Stomach (tissue), 9 donors: ENCODE data around the gene PLCG2. TPM values are rescaled to one million over a fixed set of nuclear protein-coding genes. Genes with fewer than 3 reads are reported as not detected.
A peak's percentile ranks its signal among the peaks of the same experiment; 100 is the strongest.

Experiments used
- DNase-seq, 2 donors: peaks; one replicate each; pipeline versions ENCODE4 v3.0.0 to v3.0.0-alpha.2; 2013 to 2019
- H3K27ac ChIP-seq, 5 donors: fragments of 200-600 bp in 4 of 5; sonication (generic) in 4 of 5; one replicate each; pipeline ENCODE4 v1.5.1; 2013 to 2019; ENCODE audit warnings: mild to moderate bottlenecking in 1 of 5, moderate library complexity in 1 of 5
- H3K27me3 ChIP-seq, 3 donors: fragments of 200-600 bp; sonication (generic); one replicate each; pipeline ENCODE4 v1.5.1; 2017 to 2019; ENCODE audit warnings: mixed run types in 1 of 3
- H3K36me3 ChIP-seq, 4 donors: fragments of 200-600 bp; sonication (generic); 1 replicate in 3 of 4; 2 replicates in 1 of 4; pipeline ENCODE4 v1.5.1; 2016 to 2019
- H3K4me1 ChIP-seq, 4 donors: fragments of 200-600 bp; sonication (generic); one replicate each; pipeline ENCODE4 v1.5.1; 2016 to 2019
- H3K4me3 ChIP-seq, 4 donors: fragments of 200-600 bp; sonication (generic) in 3 of 4; one replicate each; pipeline ENCODE4 v1.5.1; 2016 to 2019; ENCODE audit warnings: mild to moderate bottlenecking in 1 of 4
- H3K9me3 ChIP-seq, 4 donors: fragments of 200-600 bp; sonication (generic); one replicate each; pipeline ENCODE4 v1.5.1; 2016 to 2019
- EP300 ChIP-seq: sonication (generic); formaldehyde crosslinking; IDR thresholded peaks from one replicate; pipeline ENCODE4 v1.6.1; 2017; ENCODE audit warnings: antibody characterized with exemption
- POLR2A ChIP-seq, 4 donors: fragments of 450-650 bp; IDR thresholded peaks; one replicate each; pipeline ENCODE4 v1.6.1; 2016; ENCODE audit warnings: antibody characterized with exemption in 4 of 4, control low read depth in 2 of 4, mild to moderate bottlenecking in 1 of 4, moderate library complexity in 1 of 4
- POLR2AphosphoS5 ChIP-seq, 3 donors: sonication (generic); formaldehyde crosslinking; IDR thresholded peaks; one replicate each; pipeline ENCODE4 v1.6.1; 2016; ENCODE audit warnings: antibody characterized with exemption in 3 of 3
- WGBS, 5 donors: extraction: QIAGEN DNeasy Blood & Tissue Kit in 3 of 5; methylation state at CpG; one replicate each; pipeline versions ENCODE4 v1.1.5 to v1.1.7; 2013 to 2018; 5-methylcytosine and 5-hydroxymethylcytosine counted together
- intact Hi-C: fragments of 100-400 bp; cut with DNase I; formaldehyde crosslinking; loops from one replicate; pipeline ENCODE4 v1.15.1; 2023; ENCODE audit warnings: low total_unique reads
- polyA plus RNA-seq, 3 donors: library from polyadenylated mRNA; stranded (reverse); fragments of 200-250 nt; gene quantifications; one replicate each; pipeline ENCODE4 v1.2.3, GENCODE V29; 2013
- total RNA-seq, 5 donors: library from RNA; depleted of rRNA; stranded (reverse); fragments of >200 nt; gene quantifications; one replicate each; pipeline versions ENCODE4 v1.1.0 to v1.2.3, GENCODE V29; 2014 to 2016
- TF ChIP-seq, protein P1 (sequence below), 7 experiments: fragments of 450-650 bp in 4 of 7; fragments of 200-600 bp in 3 of 7; sonication (generic) in 3 of 7; IDR thresholded peaks; one replicate each; pipeline ENCODE4 v1.5.1; 2016 to 2019; ENCODE audit warnings: antibody characterized with exemption in 7 of 7, control low read depth in 2 of 7, mild to moderate bottlenecking in 1 of 7
- donor health status: healthy with polysubstance abuse.
- donor health status: Bipolar disorder and iron deficiency.
- donor health status: healthy.

Gene PLCG2
- total and polyA plus RNA-seq, 8 donors, result 0.87 to 68.5 (median 11.1) TPM

- TF ChIP-seq POLR2A (IDR thresholded peaks at IDR 0.05), result no peak
- TF ChIP-seq EP300, result no peak
- TF ChIP-seq POLR2AphosphoS5 (IDR thresholded peaks at IDR 0.05), result no peak
- TF ChIP-seq, protein P1, sequence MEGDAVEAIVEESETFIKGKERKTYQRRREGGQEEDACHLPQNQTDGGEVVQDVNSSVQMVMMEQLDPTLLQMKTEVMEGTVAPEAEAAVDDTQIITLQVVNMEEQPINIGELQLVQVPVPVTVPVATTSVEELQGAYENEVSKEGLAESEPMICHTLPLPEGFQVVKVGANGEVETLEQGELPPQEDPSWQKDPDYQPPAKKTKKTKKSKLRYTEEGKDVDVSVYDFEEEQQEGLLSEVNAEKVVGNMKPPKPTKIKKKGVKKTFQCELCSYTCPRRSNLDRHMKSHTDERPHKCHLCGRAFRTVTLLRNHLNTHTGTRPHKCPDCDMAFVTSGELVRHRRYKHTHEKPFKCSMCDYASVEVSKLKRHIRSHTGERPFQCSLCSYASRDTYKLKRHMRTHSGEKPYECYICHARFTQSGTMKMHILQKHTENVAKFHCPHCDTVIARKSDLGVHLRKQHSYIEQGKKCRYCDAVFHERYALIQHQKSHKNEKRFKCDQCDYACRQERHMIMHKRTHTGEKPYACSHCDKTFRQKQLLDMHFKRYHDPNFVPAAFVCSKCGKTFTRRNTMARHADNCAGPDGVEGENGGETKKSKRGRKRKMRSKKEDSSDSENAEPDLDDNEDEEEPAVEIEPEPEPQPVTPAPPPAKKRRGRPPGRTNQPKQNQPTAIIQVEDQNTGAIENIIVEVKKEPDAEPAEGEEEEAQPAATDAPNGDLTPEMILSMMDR (IDR thresholded peaks at IDR 0.05), result no peak
- no peak overlapping the region for H3K4me3 ChIP-seq
- WGBS, 5 donors, result 89 to 100% (median 97%) methylated on average over 1 of the region's 1 CpG
Observed at GRCh38 chr16:81792828-81793227, 13.7 kb downstream of the PLCG2 start.

GRCh38 chr16:81795193-81795592 is 16.1 kb downstream of the PLCG2 start:
- WGBS, 5 donors, result 94 to 100% (median 98%) methylated on average over 3 of the region's 3 CpGs
- intact Hi-C loops, result no loop called here
- Histone ChIP-seq H3K4me1 (peaks cover 0 to 15% (median 5%) of the 10 kb centered on the region in 4 donors), H3K4me3 (no peak overlapping the region), H3K27ac (no peak overlapping the region), H3K9me3 (no peaks in the 10 kb centered on the region), H3K36me3 (no peaks in the 10 kb centered on the region), H3K27me3 (no peaks in the 10 kb centered on the region)
- TF ChIP-seq, protein P1 (IDR thresholded peaks at IDR 0.05), result no peak
- TF ChIP-seq POLR2A (IDR thresholded peaks at IDR 0.05) (no peak), EP300 (no peak), POLR2AphosphoS5 (IDR thresholded peaks at IDR 0.05) (no peak)
- DNase-seq, result no peak

More at GRCh38 chr16:81792828-81793227, 13.7 kb downstream of the PLCG2 start:
- H3K27me3 ChIP-seq, result no peaks in the 10 kb centered on the region
- no peak for DNase-seq
- H3K4me1 ChIP-seq, result peaks cover 0 to 11% (median under 1%) of the 10 kb centered on the region in 4 donors
- H3K36me3 ChIP-seq, result no peaks in the 10 kb centered on the region
- no peaks in the 10 kb centered on the region for H3K9me3 ChIP-seq
- intact Hi-C loops, result no loop called here
- no peak overlapping the region for H3K27ac ChIP-seq

DNA sequence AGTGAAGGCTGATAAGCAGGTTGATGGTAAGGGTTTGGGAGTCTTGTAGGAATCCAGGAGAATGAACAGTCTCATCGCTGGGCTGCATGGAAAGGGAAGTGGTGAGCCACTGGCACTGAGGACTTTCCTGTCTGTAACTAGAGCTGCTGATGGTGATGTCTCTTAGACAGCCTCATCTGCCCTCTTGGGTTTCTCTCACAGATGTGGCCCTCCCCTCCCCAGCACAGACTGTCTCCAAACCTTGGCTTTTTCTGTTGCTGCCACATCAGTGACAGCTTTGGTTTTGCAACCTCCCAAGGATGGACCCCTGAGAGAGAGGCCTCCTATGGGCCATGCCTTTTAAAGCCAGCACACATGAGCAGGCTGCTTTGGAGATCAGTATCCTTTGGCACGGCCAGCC is 16.9 kb downstream of the PLCG2 start:
- no peaks in the 10 kb centered on the region for H3K9me3 ChIP-seq
- H3K36me3 ChIP-seq, result no peaks in the 10 kb centered on the region
- DNase-seq, result no peak
- H3K4me3 ChIP-seq, result no peak overlapping the region
- H3K27ac ChIP-seq, result peak overlapping the region in 1 of 5 donors; percentile 77
- no peaks in the 10 kb centered on the region for H3K27me3 ChIP-seq
- peaks cover 0 to 15% (median 1%) of the 10 kb centered on the region in 4 donors for H3K4me1 ChIP-seq
- 85 to 92% (median 86%) methylated on average over 2 of the region's 2 CpGs for WGBS, 5 donors
- intact Hi-C loops, result no loop called here
- TF ChIP-seq POLR2AphosphoS5 (IDR thresholded peaks at IDR 0.05) (no peak), EP300 (no peak), POLR2A (IDR thresholded peaks at IDR 0.05) (no peak)
- TF ChIP-seq, protein P1 (IDR thresholded peaks at IDR 0.05), result no peak

GRCh38 chr16:81796583-81797346 is 17.7 kb downstream of the PLCG2 start:
- Histone ChIP-seq H3K4me1 (peaks cover 0 to 15% (median 0%) of the 10 kb centered on the region in 4 donors), H3K4me3 (no peak overlapping the region), H3K36me3 (no peaks in the 10 kb centered on the region), H3K9me3 (no peaks in the 10 kb centered on the region), H3K27me3 (no peaks in the 10 kb centered on the region), H3K27ac (peak overlapping the region in 1 of 5 donors; percentile 77)
- 83 to 91% (median 89%) methylated on average over 10 of the region's 10 CpGs for WGBS, 5 donors
- intact Hi-C loops, result no loop called here
- TF ChIP-seq POLR2AphosphoS5 (IDR thresholded peaks at IDR 0.05), result no peak
- TF ChIP-seq EP300, result no peak
- TF ChIP-seq, protein P1 (IDR thresholded peaks at IDR 0.05), result no peak
- TF ChIP-seq POLR2A (IDR thresholded peaks at IDR 0.05), result no peak
- no peak for DNase-seq
